Measurements from ENCODE around the gene RIMBP2.

The RIMBP2 gene

DNA sequence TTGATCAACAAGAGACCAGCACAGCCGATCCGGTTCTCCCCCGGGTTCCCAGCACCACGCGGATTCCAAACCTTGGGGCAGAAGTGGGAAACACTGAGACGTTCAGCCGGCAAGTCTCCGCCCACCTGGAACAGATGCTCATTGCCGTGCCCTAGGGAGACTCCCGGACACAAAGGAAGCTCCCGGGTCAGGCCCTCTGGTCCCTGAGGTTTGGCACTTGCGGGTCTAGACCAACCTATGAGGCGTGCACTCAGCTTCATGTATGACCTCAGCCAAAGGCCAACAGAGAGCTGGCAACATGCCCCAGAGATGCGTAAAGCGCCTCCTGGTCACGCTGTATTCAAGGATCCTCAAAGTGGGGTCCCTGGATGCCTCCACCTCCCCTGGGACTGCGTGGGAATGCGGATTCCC, 2.5 kb downstream of the RIMBP2 start:
- Mint-ChIP-seq H3K27ac (no peak overlapping the region), H3K36me3 (no peaks in the 10 kb centered on the region), H3K4me3 (no peak overlapping the region), H3K9me3 (peaks cover 4% of the 10 kb centered on the region), H3K27me3 (peaks cover 81% of the 10 kb centered on the region), H3K4me1 (no peaks in the 10 kb centered on the region)
- no peak for ATAC-seq

GRCh38 chr12:130712346-130713065, 3.6 kb downstream of the RIMBP2 start:
- H3K36me3 Mint-ChIP-seq, result no peaks in the 10 kb centered on the region
- H3K27me3 Mint-ChIP-seq, result peaks cover 72% of the 10 kb centered on the region
- no peak for ATAC-seq
- no peaks in the 10 kb centered on the region for H3K4me1 Mint-ChIP-seq
- H3K4me3 Mint-ChIP-seq, result no peak overlapping the region
- peaks cover 3% of the 10 kb centered on the region for H3K9me3 Mint-ChIP-seq
- H3K27ac Mint-ChIP-seq, result no peak overlapping the region

GRCh38 chr12:130711756-130712155, 4.3 kb downstream of the RIMBP2 start:
- Mint-ChIP-seq H3K4me3 (no peak overlapping the region), H3K4me1 (no peaks in the 10 kb centered on the region), H3K9me3 (peaks cover 7% of the 10 kb centered on the region), H3K36me3 (no peaks in the 10 kb centered on the region), H3K27me3 (peaks cover 65% of the 10 kb centered on the region), H3K27ac (no peak overlapping the region)
- ATAC-seq, result no peak

DNA sequence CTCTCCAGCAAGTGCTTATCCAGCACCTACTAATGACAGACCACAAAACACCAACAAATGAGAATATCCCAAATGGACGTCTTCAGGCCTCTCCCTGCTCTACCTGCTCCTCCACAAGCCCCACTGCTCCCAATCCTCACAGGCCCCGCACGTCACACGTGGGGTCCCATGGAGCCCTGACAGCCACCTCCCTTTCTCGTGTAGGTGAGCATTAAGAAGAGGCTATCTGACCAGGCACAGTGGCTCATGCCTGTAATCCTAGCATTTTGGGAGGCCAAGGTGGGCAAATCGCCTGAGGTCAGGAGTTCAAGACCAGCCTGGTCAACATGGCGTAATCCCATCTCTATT, 5.4 kb downstream of the RIMBP2 start:
- no peak overlapping the region for H3K27ac Mint-ChIP-seq
- no peak for ATAC-seq

GRCh38 chr12:130709971-130710732, 5.9 kb downstream of the RIMBP2 start:
- peaks cover 7% of the 10 kb centered on the region for H3K9me3 Mint-ChIP-seq
- no peaks in the 10 kb centered on the region for H3K4me1 Mint-ChIP-seq
- ATAC-seq, result no peak
- H3K27ac Mint-ChIP-seq, result no peak overlapping the region
- H3K4me3 Mint-ChIP-seq, result no peak overlapping the region
- peaks cover 49% of the 10 kb centered on the region for H3K27me3 Mint-ChIP-seq
- no peaks in the 10 kb centered on the region for H3K36me3 Mint-ChIP-seq

More for the DNA sequence above, 5.4 kb downstream of the RIMBP2 start:
- H3K36me3 Mint-ChIP-seq, result no peaks in the 10 kb centered on the region
- peaks cover 54% of the 10 kb centered on the region for H3K27me3 Mint-ChIP-seq
- no peaks in the 10 kb centered on the region for H3K4me1 Mint-ChIP-seq
- H3K9me3 Mint-ChIP-seq, result peaks cover 7% of the 10 kb centered on the region
- H3K4me3 Mint-ChIP-seq, result no peak overlapping the region

DNA sequence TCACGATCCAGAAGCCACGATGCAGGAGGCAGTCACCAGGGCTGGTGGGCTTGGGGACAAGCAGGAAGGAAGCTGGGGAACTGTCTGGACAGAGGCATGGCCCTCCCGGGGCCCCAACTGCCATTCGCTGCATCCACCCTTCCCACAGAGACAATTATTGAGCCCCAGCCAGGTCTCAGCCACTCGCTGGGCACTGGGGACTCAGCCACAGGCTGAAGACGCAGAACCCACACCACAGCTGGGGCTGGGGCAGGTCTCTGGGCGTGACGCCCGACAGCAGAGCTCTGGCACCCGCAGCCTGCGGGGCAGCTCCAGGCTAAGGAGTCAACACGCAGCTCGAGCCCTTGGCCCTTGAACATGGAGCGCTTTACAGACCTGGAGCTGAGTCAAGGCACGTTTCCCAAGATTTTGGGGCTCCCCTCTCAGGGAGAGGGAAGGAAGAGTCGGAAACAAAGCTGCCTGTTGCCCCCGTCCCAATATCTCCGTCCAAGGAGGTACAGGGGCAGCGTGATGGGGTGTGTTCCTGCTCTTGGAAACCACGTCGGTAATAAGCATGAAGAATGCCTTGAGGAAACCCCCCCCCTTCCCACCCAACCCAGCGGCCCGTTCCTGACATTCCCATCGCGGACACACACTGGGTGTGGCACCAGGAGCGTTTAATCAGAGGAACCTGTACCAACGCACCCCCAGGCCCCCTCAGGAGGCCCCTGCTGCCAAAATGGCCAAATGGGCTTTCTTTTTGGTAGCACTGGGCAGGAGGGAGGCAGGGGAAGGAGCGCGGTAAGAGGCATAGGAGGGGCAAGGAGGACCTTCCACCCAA, 6.7 kb downstream of the RIMBP2 start:
- H3K4me1 Mint-ChIP-seq, result no peaks in the 10 kb centered on the region
- no peak overlapping the region for H3K27ac Mint-ChIP-seq
- peaks cover 7% of the 10 kb centered on the region for H3K9me3 Mint-ChIP-seq
- no peaks in the 10 kb centered on the region for H3K36me3 Mint-ChIP-seq
- H3K27me3 Mint-ChIP-seq, result peaks cover 41% of the 10 kb centered on the region
- H3K4me3 Mint-ChIP-seq, result no peak overlapping the region
- no peak for ATAC-seq

- H3K27ac Mint-ChIP-seq, result no peak overlapping the region
- no peak for ATAC-seq
- peaks cover 34% of the 10 kb centered on the region for H3K27me3 Mint-ChIP-seq
- no peaks in the 10 kb centered on the region for H3K36me3 Mint-ChIP-seq
- H3K4me1 Mint-ChIP-seq, result no peaks in the 10 kb centered on the region
- peaks cover 7% of the 10 kb centered on the region for H3K9me3 Mint-ChIP-seq
- no peak overlapping the region for H3K4me3 Mint-ChIP-seq
These were observed 7.5 kb downstream of the RIMBP2 start for GRCh38 chr12:130708648-130709047.

DNA sequence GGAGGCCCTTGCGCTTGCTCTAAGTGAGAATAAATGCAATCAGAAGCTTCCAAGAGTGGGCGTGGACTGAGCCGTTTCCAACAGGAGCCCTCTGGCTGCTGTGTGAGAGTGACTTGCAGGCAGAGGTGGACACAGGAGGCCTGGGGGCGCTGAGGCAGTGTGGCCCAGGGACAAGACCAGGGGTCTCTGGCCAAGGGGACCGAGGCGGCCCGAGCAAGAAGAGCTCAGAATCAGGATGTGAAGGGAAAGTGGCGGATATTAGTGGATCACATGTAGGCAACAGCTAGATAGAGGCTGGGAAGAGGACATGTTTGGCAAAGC, 8.6 kb downstream of the RIMBP2 start:
- H3K4me3 Mint-ChIP-seq, result no peak overlapping the region
- peaks cover 22% of the 10 kb centered on the region for H3K27me3 Mint-ChIP-seq
- H3K4me1 Mint-ChIP-seq, result no peaks in the 10 kb centered on the region
- H3K27ac Mint-ChIP-seq, result no peak overlapping the region
- H3K36me3 Mint-ChIP-seq, result no peaks in the 10 kb centered on the region
- peaks cover 7% of the 10 kb centered on the region for H3K9me3 Mint-ChIP-seq
- no peak for ATAC-seq

GRCh38 chr12:130706885-130707570, 9.1 kb downstream of the RIMBP2 start:
- no peak for ATAC-seq
- no peak overlapping the region for H3K27ac Mint-ChIP-seq
- H3K4me1 Mint-ChIP-seq, result no peaks in the 10 kb centered on the region
- H3K27me3 Mint-ChIP-seq, result peaks cover 17% of the 10 kb centered on the region
- no peaks in the 10 kb centered on the region for H3K36me3 Mint-ChIP-seq
- H3K9me3 Mint-ChIP-seq, result peaks cover 7% of the 10 kb centered on the region
- no peak overlapping the region for H3K4me3 Mint-ChIP-seq

DNA sequence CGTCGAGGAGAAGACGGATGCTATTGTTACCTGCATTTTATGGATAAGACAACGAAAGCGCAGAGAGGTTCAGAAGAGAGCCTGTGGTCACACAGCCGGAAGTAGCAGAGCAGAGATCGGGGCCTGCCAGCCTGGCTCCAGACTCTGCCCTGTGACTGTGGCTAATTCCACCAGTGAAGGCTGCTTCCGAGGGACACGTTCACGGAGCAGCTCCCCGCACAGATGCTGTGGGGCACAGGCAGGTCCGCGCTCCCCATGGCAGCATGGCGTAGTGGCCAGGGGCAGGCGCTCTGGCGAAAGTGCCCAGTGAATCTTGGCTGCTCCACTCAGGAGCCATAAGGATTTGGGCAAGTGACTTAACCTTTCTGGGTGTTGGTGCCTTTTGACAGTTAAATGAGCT, 9.8 kb downstream of the RIMBP2 start:
- ATAC-seq, result no peak
- Mint-ChIP-seq H3K27me3 (peaks cover 10% of the 10 kb centered on the region), H3K4me1 (no peaks in the 10 kb centered on the region), H3K36me3 (no peaks in the 10 kb centered on the region), H3K4me3 (no peak overlapping the region), H3K27ac (no peak overlapping the region), H3K9me3 (peaks cover 7% of the 10 kb centered on the region)

- H3K9me3 Mint-ChIP-seq, result peaks cover 7% of the 10 kb centered on the region
- no peak overlapping the region for H3K27ac Mint-ChIP-seq
- no peaks in the 10 kb centered on the region for H3K4me1 Mint-ChIP-seq
These were observed 10.8 kb downstream of the RIMBP2 start for GRCh38 chr12:130705178-130705822.

GRCh38 chr12:130704606-130705005, 11.5 kb downstream of the RIMBP2 start:
- no peak overlapping the region for H3K4me3 Mint-ChIP-seq

More at GRCh38 chr12:130705178-130705822, 10.8 kb downstream of the RIMBP2 start:
- Mint-ChIP-seq H3K4me3 (no peak overlapping the region), H3K36me3 (no peaks in the 10 kb centered on the region), H3K27me3 (peaks cover 2% of the 10 kb centered on the region)
- ATAC-seq, result no peak

DNA sequence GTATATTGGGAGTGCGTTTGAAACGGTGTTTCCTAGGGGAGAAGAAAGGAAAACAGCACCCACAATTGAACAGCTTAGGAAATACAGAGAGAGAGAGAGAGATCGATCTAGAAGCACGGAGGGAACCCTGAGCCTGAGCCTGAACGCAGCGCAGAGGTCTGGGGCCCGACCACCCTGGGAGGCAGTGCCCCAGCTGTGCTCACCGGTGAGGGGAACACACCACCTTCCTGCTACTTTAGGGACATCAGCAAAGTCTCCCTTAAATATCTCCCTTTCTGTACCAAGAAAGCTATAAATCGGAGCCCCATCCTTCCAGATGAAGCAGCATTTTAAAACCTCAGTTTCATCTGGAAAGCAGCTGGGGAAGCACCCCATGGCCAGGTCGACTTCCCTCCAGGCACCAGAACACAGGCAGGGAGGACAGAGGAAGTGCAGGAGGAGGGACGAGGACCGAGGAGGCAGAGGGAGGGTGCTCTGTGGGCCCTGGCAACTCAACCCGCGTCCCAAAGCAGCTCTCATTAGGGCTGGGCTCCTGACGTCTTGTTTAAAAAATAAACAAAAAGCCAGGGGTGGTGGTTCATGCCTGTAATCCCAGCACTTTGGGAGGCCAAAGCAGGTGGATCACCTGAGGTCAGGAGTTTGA, 12.2 kb downstream of the RIMBP2 start:
- ATAC-seq, result no peak
- H3K4me1 Mint-ChIP-seq, result no peaks in the 10 kb centered on the region
- no peak overlapping the region for H3K27ac Mint-ChIP-seq
- H3K4me3 Mint-ChIP-seq, result no peak overlapping the region
- no peaks in the 10 kb centered on the region for H3K36me3 Mint-ChIP-seq
- no peaks in the 10 kb centered on the region for H3K27me3 Mint-ChIP-seq
- H3K9me3 Mint-ChIP-seq, result peaks cover 7% of the 10 kb centered on the region

More at GRCh38 chr12:130704606-130705005, 11.5 kb downstream of the RIMBP2 start:
- Mint-ChIP-seq H3K4me1 (no peaks in the 10 kb centered on the region), H3K36me3 (no peaks in the 10 kb centered on the region), H3K27me3 (no peaks in the 10 kb centered on the region), H3K9me3 (peaks cover 7% of the 10 kb centered on the region), H3K27ac (no peak overlapping the region)
- no peak for ATAC-seq

GRCh38 chr12:130702966-130703732, 12.9 kb downstream of the RIMBP2 start:
- H3K4me1 Mint-ChIP-seq, result no peaks in the 10 kb centered on the region
- no peak for ATAC-seq

More at GRCh38 chr12:130702966-130703732, 12.9 kb downstream of the RIMBP2 start:
- Mint-ChIP-seq H3K9me3 (peaks cover 7% of the 10 kb centered on the region), H3K27ac (no peak overlapping the region), H3K4me3 (no peak overlapping the region), H3K36me3 (no peaks in the 10 kb centered on the region), H3K27me3 (no peaks in the 10 kb centered on the region)
